H1 (cell line): Measurements from ENCODE around the gene BLOC1S4. TPM values are rescaled to one million over a fixed set of nuclear protein-coding genes. Genes with fewer than 3 reads are reported as not detected.

Experiments used
- CTCF ChIA-PET: fragments of 300-600 bp; sonication (Branson Sonifier 250); formaldehyde crosslinking; loops from one replicate; lab custom pipeline; 2021; ENCODE audit not compliant: partially characterized antibody; lab: Charles Lee
- POLR2A ChIA-PET: fragments of 300-600 bp; sonication (Branson Sonifier 250); formaldehyde crosslinking; loops from one replicate; lab custom pipeline; 2021; ENCODE audit warnings: inconsistent platforms; ENCODE audit not compliant: partially characterized antibody; lab: Charles Lee
- DNase-seq, 2 experiments: peaks; one replicate each; pipeline versions ENCODE4 v3.0.0 to v3.0.0-alpha.2; 2010 to 2022; ENCODE audit warnings: low spot score in 2 of 2, low read depth in 1 of 2, mixed read lengths in 1 of 2
- FAIRE-seq: peaks from 2 replicates; lab custom pipeline; 2011; peaks lifted over from hg19 to GRCh38; lab: Jason Lieb, UNC
- H2AFZ ChIP-seq: 2 replicates; pipeline ENCODE4 v1.8.1; 2012; ENCODE audit warnings: low read length, inconsistent platforms
- H2AK5ac ChIP-seq: 2 replicates; pipeline ENCODE4 v1.6.1; 2013; ENCODE audit warnings: low read depth, low read length
- H2BK120ac ChIP-seq: replicated peaks from 2 replicates; pipeline ENCODE3; 2013; ENCODE audit warnings: low read depth, low read length, inconsistent platforms
- H2BK12ac ChIP-seq: 2 replicates; pipeline ENCODE4 v1.6.1; 2013; ENCODE audit warnings: low read depth, low read length
- H2BK15ac ChIP-seq: 2 replicates; pipeline ENCODE4 v1.6.1; 2013; ENCODE audit warnings: low read length
- H2BK20ac ChIP-seq: 2 replicates; pipeline ENCODE4 v1.6.1; 2013; ENCODE audit warnings: low read length
- H2BK5ac ChIP-seq: 2 replicates; pipeline ENCODE4 v1.6.1; 2013; ENCODE audit warnings: low read depth, low read length
- H3K14ac ChIP-seq: 2 replicates; pipeline ENCODE4 v1.6.1; 2013; ENCODE audit warnings: inconsistent platforms; ENCODE audit not compliant: insufficient read length
- H3K18ac ChIP-seq: 2 replicates; pipeline ENCODE4 v1.6.1; 2013; ENCODE audit warnings: low read length; ENCODE audit errors: extremely low read depth
- H3K23ac ChIP-seq: 2 replicates; pipeline ENCODE4 v1.6.1; 2013; ENCODE audit warnings: inconsistent platforms; ENCODE audit not compliant: insufficient read length
- H3K23me2 ChIP-seq: 2 replicates; pipeline ENCODE4 v1.6.1; 2013; ENCODE audit warnings: low read depth, low read length
- H3K27ac ChIP-seq: 2 replicates; pipeline ENCODE4 v1.6.1; 2011; ENCODE audit warnings: low read depth, low read length, inconsistent platforms
- H3K27me3 ChIP-seq, 4 experiments: replicated peaks in 1 of 4; 1 replicate in 1 of 4; 2 replicates in 3 of 4; pipeline versions ENCODE4 v1.6.1 to v1.8.1; 2011 to 2013; ENCODE audit warnings: low read length in 3 of 4, mild to moderate bottlenecking in 3 of 4, inconsistent platforms in 2 of 4, mixed read lengths in 2 of 4, moderate library complexity in 1 of 4; ENCODE audit not compliant: control insufficient read depth in 3 of 4, insufficient read depth in 3 of 4; ENCODE audit errors: extremely low read depth in 1 of 4
- H3K36me3 ChIP-seq, 4 experiments: 2 replicates each; pipeline versions ENCODE4 v1.6.1 to v1.8.1; 2011 to 2013; ENCODE audit warnings: mild to moderate bottlenecking in 4 of 4, low read length in 3 of 4, moderate library complexity in 2 of 4, control low read depth in 1 of 4, inconsistent platforms in 1 of 4; ENCODE audit not compliant: insufficient read depth in 4 of 4, control insufficient read depth in 2 of 4
- H3K4ac ChIP-seq: replicated peaks from 2 replicates; pipeline ENCODE3; 2013; ENCODE audit warnings: low read length, low read depth, mixed read lengths, inconsistent platforms; ENCODE audit not compliant: insufficient read length
- H3K4me1 ChIP-seq, 4 experiments: replicated peaks in 1 of 4; 1 replicate in 1 of 4; 2 replicates in 3 of 4; pipeline versions ENCODE4 v1.6.1 to v1.8.1; 2011 to 2013; ENCODE audit warnings: low read length in 3 of 4, inconsistent platforms in 2 of 4, mixed read lengths in 1 of 4; ENCODE audit not compliant: insufficient read depth in 4 of 4, control insufficient read depth in 3 of 4
- H3K4me2 ChIP-seq, 2 experiments: 2 replicates each; pipeline versions ENCODE4 v1.6.1 to v1.8.1; 2011 to 2013; ENCODE audit warnings: low read depth in 2 of 2, low read length in 2 of 2, control low read depth in 1 of 2, inconsistent platforms in 1 of 2, mild to moderate bottlenecking in 1 of 2; ENCODE audit not compliant: insufficient read depth in 1 of 2
- H3K4me3 ChIP-seq, 4 experiments: fragments of 200-600, 300-600 bp in 1 of 4; sonication (generic), shearing (Covaris generic), sonication (Bioruptor Twin) in 1 of 4; 2 replicates each; pipeline versions ENCODE4 v1.5.1 to v1.8.1; 2011 to 2016; ENCODE audit warnings: low read length in 4 of 4, low read depth in 3 of 4, control low read depth in 2 of 4, inconsistent platforms in 2 of 4, mild to moderate bottlenecking in 2 of 4, mixed read lengths in 1 of 4, moderate library complexity in 1 of 4; ENCODE audit not compliant: insufficient read depth in 2 of 4; ENCODE audit errors: extremely low read depth in 1 of 4
- H3K56ac ChIP-seq: replicated peaks from 2 replicates; pipeline ENCODE3; 2013; ENCODE audit warnings: low read depth, mild to moderate bottlenecking, mixed read lengths, low read length, inconsistent platforms; ENCODE audit not compliant: insufficient read length
- H3K79me1 ChIP-seq: 2 replicates; pipeline ENCODE4 v1.6.1; 2013; ENCODE audit warnings: low read depth, low read length, control low read depth
- H3K79me2 ChIP-seq, 2 experiments: 2 replicates each; pipeline versions ENCODE4 v1.6.1 to v1.8.1; 2012 to 2013; ENCODE audit warnings: low read length in 2 of 2, mild to moderate bottlenecking in 2 of 2, inconsistent platforms in 1 of 2; ENCODE audit not compliant: insufficient read depth in 2 of 2, control insufficient read depth in 1 of 2
- H3K9ac ChIP-seq, 4 experiments: replicated peaks in 1 of 4; 1 replicate in 1 of 4; 2 replicates in 3 of 4; pipeline versions ENCODE4 v1.6.1 to v1.8.1; 2011 to 2013; ENCODE audit warnings: low read depth in 3 of 4, low read length in 3 of 4, control low read depth in 2 of 4, mild to moderate bottlenecking in 2 of 4, moderate library complexity in 2 of 4, inconsistent platforms in 1 of 4; ENCODE audit errors: extremely low read depth in 1 of 4
- H3K9me3 ChIP-seq, 2 experiments: 2 replicates each; pipeline versions ENCODE4 v1.6.1 to v1.8.1; 2012 to 2013; ENCODE audit warnings: mild to moderate bottlenecking in 2 of 2, moderate library complexity in 2 of 2, control low read depth in 1 of 2, inconsistent platforms in 1 of 2, low read depth in 1 of 2, low read length in 1 of 2, mixed read lengths in 1 of 2; ENCODE audit not compliant: insufficient read depth in 2 of 2
- H4K20me1 ChIP-seq, 2 experiments: replicated peaks in 1 of 2; 2 replicates each; pipeline versions ENCODE3 to v1.8.1; 2011 to 2013; ENCODE audit warnings: inconsistent platforms in 2 of 2, low read length in 2 of 2, mild to moderate bottlenecking in 1 of 2; ENCODE audit not compliant: insufficient read depth in 2 of 2, control insufficient read depth in 1 of 2
- H4K5ac ChIP-seq: 2 replicates; pipeline ENCODE4 v1.6.1; 2013; ENCODE audit warnings: low read length, low read depth, mixed read lengths, inconsistent platforms; ENCODE audit not compliant: insufficient read length
- H4K8ac ChIP-seq: 2 replicates; pipeline ENCODE4 v1.8.0; 2013; ENCODE audit warnings: mild to moderate bottlenecking, moderate library complexity, low read length, inconsistent platforms; ENCODE audit not compliant: insufficient read depth; ENCODE audit errors: extremely low read depth
- H4K91ac ChIP-seq: replicated peaks from 2 replicates; pipeline ENCODE3; 2013; ENCODE audit warnings: low read length, mixed read lengths, inconsistent platforms; ENCODE audit not compliant: insufficient read length
- CEBPB ChIP-seq: IDR thresholded peaks from 2 replicates; pipeline ENCODE4 v1.6.1; 2012; ENCODE audit warnings: low read depth, low read length
- CREB1 ChIP-seq: IDR thresholded peaks from 2 replicates; pipeline ENCODE4 v1.6.1; 2012; ENCODE audit warnings: inconsistent platforms
- HDAC2 ChIP-seq, 2 experiments: fragments of 300-600 bp in 1 of 2; sonication (generic) in 1 of 2; IDR thresholded peaks; 2 replicates each; pipeline ENCODE4 v1.6.1; 2011 to 2012; ENCODE audit warnings: low read depth in 2 of 2, low read length in 2 of 2, mild to moderate bottlenecking in 2 of 2, moderate library complexity in 2 of 2, borderline replicate concordance in 1 of 2, inconsistent platforms in 1 of 2
- MAX ChIP-seq: IDR thresholded peaks from 2 replicates; pipeline ENCODE4 v1.6.1; 2012; ENCODE audit warnings: inconsistent platforms
- POLR2AphosphoS5 ChIP-seq: IDR thresholded peaks from 2 replicates; pipeline ENCODE4 v1.6.1; 2011; ENCODE audit warnings: low read depth, low read length
- SRF ChIP-seq: IDR thresholded peaks from 2 replicates; pipeline ENCODE4 v1.6.1; 2011; ENCODE audit warnings: mild to moderate bottlenecking, low read depth, low read length, moderate library complexity
- SUZ12 ChIP-seq: fragments of 200-600 bp; sonication (generic); IDR thresholded peaks from 2 replicates; pipeline ENCODE4 v1.6.1; 2012; ENCODE audit warnings: mild to moderate bottlenecking, inconsistent platforms, low read length, moderate library complexity, mixed read lengths
- TBP ChIP-seq: IDR thresholded peaks from 2 replicates; pipeline ENCODE4 v1.6.1; 2011; ENCODE audit warnings: low read depth, low read length, improper control_type of control experiment
- ZNF274 ChIP-seq: IDR thresholded peaks from 2 replicates; pipeline ENCODE4 v1.7.0; 2012; ENCODE audit warnings: low read length, borderline replicate concordance; ENCODE audit errors: extremely low read depth
- WGBS, 2 experiments: shearing (Covaris generic) in 1 of 2; methylation state at CpG; one replicate each; pipeline versions ENCODE4 v1.1.6 to v1.1.7; 2013 to 2015; ENCODE audit warnings: low lambda C conversion rate in 2 of 2, mixed read lengths in 2 of 2, inconsistent platforms in 1 of 2, low coverage in 1 of 2, missing lambda C conversion rate in 1 of 2; ENCODE audit not compliant: insufficient replicate concordance in 2 of 2, insufficient coverage in 1 of 2, insufficient read length in 1 of 2; ENCODE audit errors: extremely low coverage in 1 of 2, missing lambda C conversion rate in 1 of 2; 5-methylcytosine and 5-hydroxymethylcytosine counted together
- polyA plus RNA-seq, 7 experiments: library from polyadenylated mRNA; depleted of rRNA in 3 of 7; stranded (reverse) in 5 of 7; unstranded in 2 of 7; fragments of >200 nt in 5 of 7; fragments of 200-250 nt in 2 of 7; gene quantifications; 1 replicate in 5 of 7; 2 replicates in 1 of 7; 4 replicates in 1 of 7; pipeline versions ENCODE4 v1.2.1 to v1.2.3, GENCODE V29; 2011 to 2013; ENCODE audit warnings: missing spikeins in 2 of 7, mixed read lengths in 2 of 7
- total RNA-seq: library from RNA; stranded (reverse); fragmentation: NEBNext Ultra II Directional; extraction: Animal tissue kit (Norgen Biotek cat#: 25700); gene quantifications from 2 replicates; pipeline ENCODE4 v1.2.1, GENCODE V29; 2021

The BLOC1S4 gene
- total and polyA plus RNA-seq, 2 of the 8 experiments (the other 6 are each of a cell fraction or from before 2014, with no cell fraction given), result 19.1 to 27.8 TPM

- peaks cover 4% of the 10 kb centered on the region for H3K79me1 ChIP-seq
- H3K4me2 ChIP-seq, result no peak overlapping the region
- no peak overlapping the region for H3K23ac ChIP-seq
- no peaks in the 10 kb centered on the region; the same call in 1 of the 2 replicates for H3K23me2 ChIP-seq
- 0 out of 2 replicates have a peak overlapping the region, but pooled peaks have one; percentile 46 for H2BK15ac ChIP-seq
- H2BK20ac ChIP-seq, result no peak overlapping the region
- H4K8ac ChIP-seq, result no peak overlapping the region
- peaks cover 0 to 20% (median 16%) of the 10 kb centered on the region in 4 experiments; a peak in 6 of 7 replicates for H3K4me1 ChIP-seq
- no peak overlapping the region for H2BK120ac ChIP-seq
- no peak overlapping the region for H2BK12ac ChIP-seq
- H2AK5ac ChIP-seq, result no peak overlapping the region
- no peak overlapping the region for H3K18ac ChIP-seq
- no peak overlapping the region for H4K5ac ChIP-seq
- FAIRE-seq (no peak), DNase-seq (no peak)
- POLR2A ChIA-PET, result no interaction called here
- H2BK5ac ChIP-seq, result no peak overlapping the region
- no peak overlapping the region for H4K91ac ChIP-seq
- TF ChIP-seq CREB1 (no peak), CEBPB (no peak), ZNF274 (no peak), SRF (no peak), SUZ12 (no peak), POLR2AphosphoS5 (no peak), TBP (no peak), HDAC2 (IDR thresholded peaks at IDR 0.05; ENCODE audit: borderline replicate concordance in 1 of 2, low read depth in 2 of 2, low read length in 2 of 2) (no peak), MAX (no peak)
- H3K79me2 ChIP-seq, result no peaks in the 10 kb centered on the region
- CTCF ChIA-PET, result interaction anchor here (0.6 to 6.6 kb wide), 7 partner anchors 8 to 181 kb away, joined by 3 to 59 read pairs (median 9); a partner anchor contains a TSS
- no peak overlapping the region for H3K27ac ChIP-seq
- no peaks in the 10 kb centered on the region for H3K9me3 ChIP-seq
- H3K56ac ChIP-seq, result no peak overlapping the region
- H4K20me1 ChIP-seq, result peaks cover 0 to 2% of the 10 kb centered on the region in 2 experiments
- no peak overlapping the region for H2AFZ ChIP-seq
- H3K36me3 ChIP-seq, result no peaks in the 10 kb centered on the region
- no peak overlapping the region for H3K14ac ChIP-seq
- no peak overlapping the region for H3K9ac ChIP-seq
- H3K4me3 ChIP-seq, result no peak overlapping the region
- 0 out of 7 replicates have a peak, but pooled peaks cover 0 to 2% (median 0%) of the 10 kb centered on the region in 4 experiments for H3K27me3 ChIP-seq
- H3K4ac ChIP-seq, result no peak overlapping the region
- 91% methylated on average over 8 of the region's 8 CpGs; no CpG with 5 or more reads in 1 of the 2 experiments for whole genome bisulfite sequencing, 2 experiments
Measured at GRCh38 chr4:6692379-6692778, 23.6 kb upstream of the BLOC1S4 start.
